ENCODE data around the gene PHF20.
"Not testable (repeated sequence)": the region's sequence is repeated elsewhere in the genome, so short reads cannot be mapped to it uniquely, and the experiment has no call there.

DNA sequence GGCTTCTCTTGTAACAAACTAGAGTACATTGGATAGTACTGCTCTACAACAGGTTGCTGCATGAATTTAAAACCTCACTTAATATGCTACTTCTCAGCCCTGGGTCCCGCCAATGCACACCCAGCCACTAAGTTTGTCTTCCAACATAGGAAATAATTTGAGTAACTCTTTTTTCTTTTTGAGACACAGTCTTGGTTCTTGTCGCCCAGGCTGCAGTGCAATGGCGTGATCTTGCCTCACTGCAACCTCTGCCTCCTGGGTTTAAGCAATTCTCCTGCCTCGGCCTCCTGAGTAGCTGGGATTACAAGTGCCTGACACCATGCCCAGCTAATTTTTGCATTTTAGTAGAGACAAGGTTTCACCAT lies 48.6 kb upstream of the PHF20 start:
- TF ChIP-seq, protein P1, sequence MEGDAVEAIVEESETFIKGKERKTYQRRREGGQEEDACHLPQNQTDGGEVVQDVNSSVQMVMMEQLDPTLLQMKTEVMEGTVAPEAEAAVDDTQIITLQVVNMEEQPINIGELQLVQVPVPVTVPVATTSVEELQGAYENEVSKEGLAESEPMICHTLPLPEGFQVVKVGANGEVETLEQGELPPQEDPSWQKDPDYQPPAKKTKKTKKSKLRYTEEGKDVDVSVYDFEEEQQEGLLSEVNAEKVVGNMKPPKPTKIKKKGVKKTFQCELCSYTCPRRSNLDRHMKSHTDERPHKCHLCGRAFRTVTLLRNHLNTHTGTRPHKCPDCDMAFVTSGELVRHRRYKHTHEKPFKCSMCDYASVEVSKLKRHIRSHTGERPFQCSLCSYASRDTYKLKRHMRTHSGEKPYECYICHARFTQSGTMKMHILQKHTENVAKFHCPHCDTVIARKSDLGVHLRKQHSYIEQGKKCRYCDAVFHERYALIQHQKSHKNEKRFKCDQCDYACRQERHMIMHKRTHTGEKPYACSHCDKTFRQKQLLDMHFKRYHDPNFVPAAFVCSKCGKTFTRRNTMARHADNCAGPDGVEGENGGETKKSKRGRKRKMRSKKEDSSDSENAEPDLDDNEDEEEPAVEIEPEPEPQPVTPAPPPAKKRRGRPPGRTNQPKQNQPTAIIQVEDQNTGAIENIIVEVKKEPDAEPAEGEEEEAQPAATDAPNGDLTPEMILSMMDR (IDR thresholded peaks at IDR 0.05; ENCODE audit: low read length), result not testable (repeated sequence)
- not testable (repeated sequence) for TF ChIP-seq EZH2 (optimal IDR thresholded peaks at IDR 0.05; ENCODE audit: low read depth, low read length)
